Natural killer cell treated with Interleukin-12 subunit alpha and Interleukin-12 subunit beta and Interleukin-15 and Interleukin-18, amount 100 ng/mL, for 72 hours (primary cell): Measurements from ENCODE around the gene SAMHD1. TPM values are rescaled to one million over a fixed set of nuclear protein-coding genes. Genes with fewer than 3 reads are reported as not detected.
"Not testable (repeated sequence)": the region's sequence is repeated elsewhere in the genome, so short reads cannot be mapped to it uniquely, and the experiment has no call there.

Source experiments
- ATAC-seq, 2 donors: fragments of 150-1000 bp; cut with Tn5 transposase in 1 of 2; sonication (Bioruptor Pico), chemical (Tn5 transposase) in 1 of 2; 2 replicates each; pipeline ENCODE4 v1.10.0; 2021
- DNase-seq: peaks from one replicate; pipeline ENCODE4 v3.0.0; 2022; ENCODE audit warnings: low spot score
- H3K27ac Mint-ChIP-seq, 2 donors: 1 replicate in 1 of 2; 2 replicates in 1 of 2; pipeline ENCODE4 v1.8.0; 2022; ENCODE audit warnings: mixed read lengths in 2 of 2, mild to moderate bottlenecking in 1 of 2, moderate library complexity in 1 of 2
- H3K27me3 Mint-ChIP-seq, 2 donors: 1 replicate in 1 of 2; 2 replicates in 1 of 2; pipeline ENCODE4 v1.8.0; 2022; ENCODE audit warnings: mixed read lengths in 2 of 2
- H3K36me3 Mint-ChIP-seq: one replicate; pipeline ENCODE4 v1.8.0; 2022; ENCODE audit warnings: mixed read lengths
- H3K4me1 Mint-ChIP-seq, 2 donors: 1 replicate in 1 of 2; 2 replicates in 1 of 2; pipeline ENCODE4 v1.8.0; 2022; ENCODE audit warnings: low read depth in 2 of 2, mixed read lengths in 2 of 2, mild to moderate bottlenecking in 1 of 2
- H3K4me3 Mint-ChIP-seq: one replicate; pipeline ENCODE4 v1.8.0; 2022; ENCODE audit warnings: mixed read lengths
- H3K9me3 Mint-ChIP-seq: 2 replicates; pipeline ENCODE4 v1.8.0; 2022; ENCODE audit warnings: mixed read lengths
- total RNA-seq, 2 donors: library from RNA; stranded (reverse); gene quantifications; one replicate each; pipeline ENCODE4 v1.2.3, GENCODE V29; 2022

Gene SAMHD1
- total RNA-seq, 2 donors from 2014 or later = 74.9 to 86.0 TPM

DNA sequence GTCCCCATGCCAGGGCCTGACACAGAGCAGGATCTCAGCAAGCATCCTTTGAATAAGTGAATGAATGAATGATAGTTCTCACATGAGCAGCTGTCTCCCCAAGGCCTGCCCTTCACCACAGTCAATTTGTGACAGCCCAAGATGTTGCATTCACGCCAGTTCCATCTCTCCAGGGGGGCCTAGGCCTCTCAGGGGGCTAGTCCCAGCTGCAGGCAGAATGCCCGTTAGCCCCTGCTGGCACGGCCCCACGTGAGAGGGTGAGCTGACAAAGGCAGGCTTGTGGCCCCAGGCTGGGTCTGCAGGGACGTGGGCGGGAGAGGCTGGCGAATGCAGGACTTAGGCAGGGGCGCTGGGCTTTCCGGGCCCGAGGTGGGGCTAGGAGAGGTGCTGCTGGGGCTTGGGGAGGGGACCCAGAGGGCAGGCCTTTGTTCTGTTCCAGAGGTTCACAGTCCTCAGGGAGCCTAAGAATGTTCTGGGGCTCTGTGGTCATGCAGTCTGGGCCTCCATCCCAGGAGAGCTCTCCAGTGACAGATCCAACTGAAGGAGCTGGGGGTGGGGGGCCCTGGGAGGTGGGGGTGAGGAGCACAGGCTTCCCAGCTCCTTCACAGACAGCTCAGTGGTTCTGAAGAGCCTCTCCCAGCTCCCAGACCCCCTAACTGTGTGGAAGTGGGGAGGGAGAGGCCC lies 106.1 kb downstream of the SAMHD1 start:
- H3K27me3 Mint-ChIP-seq = no peaks in the 10 kb centered on the region
- no peaks in the 10 kb centered on the region for H3K36me3 Mint-ChIP-seq
- no peak for DNase-seq
- no peak overlapping the region for H3K4me3 Mint-ChIP-seq
- peaks cover 13 to 19% of the 10 kb centered on the region in 2 donors for H3K4me1 Mint-ChIP-seq
- ATAC-seq = no peak
- H3K27ac Mint-ChIP-seq = no peak overlapping the region
- H3K9me3 Mint-ChIP-seq = no peaks in the 10 kb centered on the region

DNA sequence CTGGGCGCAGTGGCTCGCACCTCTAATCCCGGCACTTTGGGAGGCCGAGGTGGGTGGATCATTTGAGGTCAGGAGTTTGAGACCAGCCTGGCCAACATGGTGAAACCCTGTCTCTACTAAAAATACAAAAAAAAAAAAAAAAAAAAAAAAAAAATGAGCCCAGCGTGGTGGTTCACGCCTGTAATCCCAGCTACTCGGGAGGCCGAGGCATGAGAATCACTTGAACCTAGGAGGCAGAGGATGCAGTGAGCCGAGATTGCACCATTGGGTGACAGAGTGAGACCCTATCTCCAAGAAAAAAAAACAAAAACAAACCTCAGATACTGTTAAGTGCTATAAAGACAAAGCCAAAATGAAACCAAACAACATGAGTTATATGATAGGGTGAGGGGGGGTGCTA lies 110.5 kb downstream of the SAMHD1 start:
- H3K36me3 Mint-ChIP-seq, ATAC-seq, DNase-seq, H3K27me3 Mint-ChIP-seq, H3K9me3 Mint-ChIP-seq: not testable (repeated sequence)
- Mint-ChIP-seq H3K4me3 (peak overlapping the region; percentile 16), H3K27ac (peak overlapping the region; percentile 80 to 95), H3K4me1 (peaks cover 14 to 18% of the 10 kb centered on the region in 2 donors)

Other genes with a start within 250 kb of the SAMHD1 start
- 10 to 100 TPM; 19.0 to 20.6 TPM for gene NDRG3, start 205.6 kb downstream of the SAMHD1 start, total RNA-seq
- 10 to 100 TPM; 21.6 to 29.1 TPM for gene DSN1, start 177.9 kb downstream of the SAMHD1 start, total RNA-seq
- under 1 TPM in 1 of 2 donors, not detected in 1; 0.39 TPM for gene TLDC2, start 75.6 kb downstream of the SAMHD1 start, total RNA-seq
- 10 to 100 TPM; 35.6 to 58.3 TPM for gene RBL1, start 144.3 kb upstream of the SAMHD1 start, total RNA-seq
- gene RPN2, start 227.6 kb upstream of the SAMHD1 start, total RNA-seq = 100 to 1,000 TPM; 211 to 259 TPM
- 1 to 10 TPM in 1 of 2 donors, under 1 TPM in 1; 0.95 to 2.1 TPM for gene MROH8, start 227.8 kb upstream of the SAMHD1 start, total RNA-seq